Left kidney (tissue), 2 donors: ENCODE data around the gene SYNGAP1. TPM values are rescaled to one million over a fixed set of nuclear protein-coding genes. Genes with fewer than 3 reads are reported as not detected.
"Not testable (repeated sequence)": the region's sequence is repeated elsewhere in the genome, so short reads cannot be mapped to it uniquely, and the experiment has no call there.

Experiments
- DNase-seq: peaks from one replicate; pipeline ENCODE4 v3.0.0-alpha.2; 2013
- polyA plus RNA-seq: library from polyadenylated mRNA; unstranded; fragments of 120-200 nt; gene quantifications from one replicate; pipeline ENCODE4 v1.2.1, GENCODE V29; 2013; ENCODE audit not compliant: insufficient read length

SYNGAP1 gene
- polyA plus RNA-seq, 1 donor = 40.9 TPM

DNA sequence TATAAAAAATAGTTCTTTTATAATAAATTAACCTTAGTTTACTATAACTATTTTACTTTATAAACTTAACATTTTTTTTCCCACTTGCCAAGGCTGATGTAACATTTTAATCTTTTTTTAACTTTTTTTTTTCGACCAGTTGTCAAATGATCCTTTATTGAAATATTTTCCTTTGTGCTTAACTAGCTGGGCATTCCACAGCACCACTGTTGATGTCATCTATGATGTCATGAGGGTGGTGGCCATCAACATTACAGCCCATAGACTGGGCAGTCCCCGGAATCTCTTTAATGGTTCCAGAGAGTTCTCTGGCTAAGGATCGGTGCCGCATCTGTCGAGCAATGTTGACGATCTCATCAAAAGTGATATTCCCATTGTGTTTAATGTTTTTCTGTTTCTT, 20.0 kb upstream of the SYNGAP1 start:
- not testable (repeated sequence) for DNase-seq

DNA sequence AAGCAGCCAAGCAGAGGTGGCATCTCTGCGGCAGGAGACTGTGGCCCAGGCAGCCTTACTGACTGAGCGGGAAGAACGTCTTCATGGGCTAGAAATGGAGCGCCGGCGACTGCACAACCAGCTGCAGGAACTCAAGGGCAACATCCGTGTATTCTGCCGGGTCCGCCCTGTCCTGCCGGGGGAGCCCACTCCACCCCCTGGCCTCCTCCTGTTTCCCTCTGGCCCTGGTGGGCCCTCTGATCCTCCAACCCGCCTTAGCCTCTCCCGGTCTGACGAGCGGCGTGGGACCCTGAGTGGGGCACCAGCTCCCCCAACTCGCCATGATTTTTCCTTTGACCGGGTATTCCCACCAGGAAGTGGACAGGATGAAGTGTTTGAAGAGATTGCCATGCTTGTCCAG, 15.0 kb upstream of the SYNGAP1 start:
- no peak for DNase-seq

DNA sequence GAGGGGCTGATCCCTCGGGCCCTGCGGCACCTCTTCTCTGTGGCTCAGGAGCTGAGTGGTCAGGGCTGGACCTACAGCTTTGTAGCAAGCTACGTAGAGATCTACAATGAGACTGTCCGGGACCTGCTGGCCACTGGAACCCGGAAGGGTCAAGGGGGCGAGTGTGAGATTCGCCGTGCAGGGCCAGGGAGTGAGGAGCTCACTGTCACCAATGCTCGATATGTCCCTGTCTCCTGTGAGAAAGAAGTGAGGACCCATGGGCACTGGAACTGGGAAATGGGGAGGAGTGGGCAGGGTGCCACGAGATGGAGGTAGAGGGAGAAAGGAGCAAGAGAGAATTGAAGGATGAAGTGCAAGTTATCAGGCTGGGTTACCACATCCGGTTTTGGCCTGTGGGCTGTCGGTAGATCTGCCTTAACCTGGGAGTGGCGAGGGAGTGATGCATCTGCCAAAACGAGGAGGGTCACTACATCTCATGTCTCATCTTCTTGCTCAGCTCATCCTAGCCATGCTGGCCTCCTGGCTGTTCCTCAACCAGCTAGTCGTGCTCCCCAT, 14.4 kb upstream of the SYNGAP1 start:
- DNase-seq = no peak

DNA sequence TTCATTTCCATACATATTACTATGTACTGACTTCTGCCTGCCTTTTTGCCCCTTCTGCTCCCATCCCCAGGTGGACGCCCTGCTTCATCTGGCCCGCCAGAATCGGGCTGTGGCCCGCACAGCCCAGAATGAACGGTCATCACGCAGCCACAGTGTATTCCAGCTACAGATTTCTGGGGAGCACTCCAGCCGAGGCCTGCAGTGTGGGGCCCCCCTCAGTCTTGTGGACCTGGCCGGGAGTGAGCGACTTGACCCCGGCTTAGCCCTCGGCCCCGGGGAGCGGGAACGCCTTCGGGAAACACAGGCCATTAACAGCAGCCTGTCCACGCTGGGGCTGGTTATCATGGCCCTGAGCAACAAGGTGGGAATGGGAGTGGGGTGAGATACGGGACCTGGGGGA, 13.7 kb upstream of the SYNGAP1 start:
- DNase-seq = no peak

GRCh38 chr6:33407132-33407718, 12.6 kb upstream of the SYNGAP1 start:
- DNase-seq = no peak

DNA sequence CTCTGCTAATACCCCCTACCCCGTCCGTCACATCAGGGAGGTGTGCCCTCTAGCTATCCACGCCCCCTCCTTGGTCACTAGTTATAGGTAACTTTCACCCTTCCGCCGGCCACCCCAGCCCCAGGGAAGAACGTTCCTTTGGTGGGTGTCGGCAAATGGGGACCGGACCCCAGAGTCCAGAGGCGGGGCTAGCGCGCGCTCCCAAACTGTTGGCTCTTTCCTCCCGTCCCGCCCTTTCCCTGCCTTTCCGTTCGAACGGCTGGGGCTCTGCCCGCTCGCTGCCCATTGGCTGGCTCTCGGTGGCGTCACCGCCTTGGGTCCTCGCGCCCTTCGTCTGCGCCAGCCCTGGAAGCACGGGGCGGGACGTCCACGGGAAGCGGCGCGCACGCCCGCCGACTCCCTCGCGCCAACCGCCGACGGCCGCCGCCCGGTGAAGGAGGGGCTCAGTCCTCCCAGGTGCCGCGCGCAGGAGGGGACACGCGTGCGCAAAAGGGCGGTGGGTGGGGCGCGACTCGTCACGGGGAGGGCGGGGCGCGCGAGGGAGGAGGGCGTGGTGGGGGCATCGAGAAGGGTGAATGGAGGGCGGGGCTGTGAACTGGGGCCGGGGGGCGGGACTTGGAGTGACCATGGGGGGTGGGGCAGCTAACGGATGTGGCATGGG, 9.7 kb upstream of the SYNGAP1 start:
- peak; percentile 96 for DNase-seq

DNA sequence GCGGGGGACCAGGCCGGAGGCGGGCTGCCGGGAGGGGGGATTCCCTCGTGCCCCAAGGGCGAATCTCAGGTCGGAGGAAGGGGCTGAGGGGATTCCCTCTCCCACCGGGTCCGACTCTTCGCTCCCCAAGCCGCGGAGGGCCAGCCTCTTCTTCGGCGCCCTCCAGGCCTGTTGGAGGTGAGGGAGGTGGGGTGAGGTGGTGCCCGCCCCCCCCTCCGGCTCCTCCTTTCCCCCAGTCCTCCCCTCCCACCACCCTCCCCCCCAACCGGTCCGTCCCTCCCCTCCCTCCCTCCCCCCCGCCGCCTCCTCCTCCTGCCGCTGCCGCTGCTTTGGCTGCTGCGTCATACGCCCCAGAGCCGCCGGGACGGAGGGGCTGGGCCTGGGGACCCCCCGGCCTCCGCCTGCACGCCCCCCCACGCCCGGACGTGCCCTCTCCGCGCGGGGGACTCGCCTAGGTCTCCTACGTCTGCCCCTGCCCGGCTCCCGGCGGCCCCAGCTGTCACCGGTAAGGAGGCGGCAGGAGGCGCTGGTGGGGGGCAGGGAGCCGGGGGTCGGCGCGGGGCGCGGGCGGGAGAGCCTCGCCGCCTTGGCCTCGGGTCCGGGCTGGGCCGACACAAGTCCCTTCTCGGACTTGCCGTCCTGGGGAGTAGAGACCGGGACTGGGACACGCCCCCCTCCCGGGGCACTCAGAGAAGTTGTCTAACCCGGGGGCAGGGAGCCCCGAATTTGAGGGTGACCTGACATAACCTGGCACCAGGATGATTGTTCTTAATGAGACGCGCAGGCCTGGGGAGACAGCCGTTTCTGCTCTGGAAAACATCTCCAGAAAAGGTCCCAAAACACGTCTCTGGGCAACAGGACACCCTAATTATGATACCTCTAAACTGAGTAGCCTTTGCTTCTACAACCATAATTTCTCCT, 8.9 kb upstream of the SYNGAP1 start, which contains the start of gene PHF1:
TSS of gene PHF1 (plus strand) at position 304 of the 921 bp plus-strand sequence. CDS start 1,250 bp downstream, outside the sequence.
- no peak for DNase-seq

DNA sequence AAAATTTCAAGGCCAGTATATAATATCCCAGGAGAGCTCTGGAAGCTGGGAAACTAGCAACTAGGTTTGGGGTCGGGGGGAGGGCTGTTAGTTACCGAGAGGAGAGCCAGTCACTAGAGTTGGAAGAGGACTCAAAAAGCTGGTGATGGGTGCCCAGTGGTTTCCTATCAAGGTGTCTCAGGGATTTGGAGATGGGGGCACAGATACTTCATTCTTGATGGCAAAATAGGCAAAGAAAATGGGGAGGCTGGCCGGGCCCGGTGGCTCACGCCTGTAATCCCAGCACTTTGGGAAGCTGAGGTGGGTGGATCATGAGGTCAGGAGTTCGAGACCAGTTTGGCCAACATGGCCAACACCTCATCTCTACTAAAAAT, 8.2 kb upstream of the SYNGAP1 start:
- no peak for DNase-seq

GRCh38 chr6:33412140-33413009, 7.5 kb upstream of the SYNGAP1 start:
- no peak for DNase-seq

- DNase-seq = no peak
Observed at GRCh38 chr6:33413241-33414120, 6.4 kb upstream of the SYNGAP1 start.

DNA sequence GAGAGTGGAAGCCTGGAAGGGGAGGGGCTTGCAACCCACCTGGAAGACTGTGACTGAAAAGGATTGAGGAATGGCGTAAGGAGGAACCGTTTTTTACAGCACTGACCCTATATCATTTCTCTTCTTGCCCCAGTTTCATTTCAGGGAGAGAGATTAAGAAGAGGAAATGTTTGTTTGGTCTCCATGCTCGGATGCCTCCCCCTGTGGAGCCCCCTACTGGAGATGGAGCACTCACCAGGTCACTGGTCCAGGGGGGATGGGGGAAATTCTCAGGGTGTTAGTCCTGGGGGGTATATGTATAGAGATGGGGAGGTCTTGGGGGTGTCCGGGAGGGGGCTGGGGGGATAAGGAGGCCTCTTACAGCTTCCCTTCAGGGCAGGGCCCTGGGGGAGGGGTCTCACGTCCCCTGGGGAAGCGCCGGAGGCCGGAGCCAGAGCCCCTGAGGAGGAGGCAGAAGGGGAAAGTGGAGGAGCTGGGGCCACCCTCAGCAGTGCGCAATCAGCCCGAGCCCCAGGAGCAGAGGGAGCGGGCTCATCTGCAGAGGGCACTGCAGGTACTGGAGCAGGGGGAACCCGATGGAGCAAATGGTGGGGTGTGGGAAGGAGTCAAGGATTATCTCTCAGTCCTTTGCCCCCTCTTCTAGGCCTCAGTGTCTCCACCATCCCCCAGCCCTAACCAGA, 5.1 kb upstream of the SYNGAP1 start:
- DNase-seq = no peak

DNA sequence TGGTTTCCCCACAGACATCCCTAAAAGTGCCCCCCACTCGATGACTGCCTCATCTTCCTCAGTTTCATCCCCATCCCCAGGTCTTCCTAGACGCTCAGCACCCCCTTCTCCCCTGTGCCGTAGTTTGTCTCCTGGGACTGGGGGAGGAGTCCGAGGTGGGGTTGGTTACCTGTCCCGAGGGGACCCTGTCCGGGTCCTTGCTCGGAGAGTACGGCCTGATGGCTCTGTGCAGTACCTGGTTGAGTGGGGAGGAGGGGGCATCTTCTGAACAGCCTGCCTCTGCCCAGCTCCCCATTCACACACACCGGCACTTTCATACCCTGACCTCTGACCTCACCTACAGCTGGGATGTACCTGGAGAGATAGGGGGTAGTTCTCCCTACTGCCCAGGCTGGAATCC, 4.0 kb upstream of the SYNGAP1 start:
- no peak for DNase-seq

DNA sequence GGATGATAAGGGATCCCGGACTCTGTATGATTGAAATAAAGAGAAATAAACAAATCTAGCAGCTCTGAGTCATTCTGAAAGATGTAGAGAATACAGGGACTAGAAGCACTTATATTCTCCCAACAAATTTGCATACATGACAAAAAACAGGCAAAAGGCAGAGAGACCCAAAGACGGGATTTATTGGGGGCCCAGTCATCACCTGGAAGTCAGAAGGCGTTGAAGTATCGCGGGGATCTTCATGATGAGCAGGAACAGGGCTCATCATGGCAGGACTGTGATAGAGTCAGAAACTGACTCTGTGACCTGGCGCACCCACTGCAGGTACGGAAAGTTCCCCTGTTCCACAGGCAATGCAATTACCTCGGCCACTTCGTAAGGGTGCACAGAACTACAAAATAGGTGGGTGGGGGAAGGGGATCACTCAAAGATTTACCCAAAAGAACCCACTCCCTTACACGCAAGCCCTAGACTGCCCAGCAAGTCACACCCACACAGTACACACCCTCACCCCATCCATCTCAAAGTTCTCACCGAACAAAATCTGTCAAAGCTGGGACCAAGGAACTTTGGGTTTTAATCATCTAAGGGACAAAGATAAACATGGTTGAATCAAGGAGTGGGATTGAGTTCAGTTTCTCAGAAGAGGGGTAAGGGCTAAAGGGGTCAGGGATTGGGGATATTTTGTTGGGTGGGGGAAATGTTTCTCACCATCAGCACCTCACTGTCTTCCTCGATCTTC, 3.3 kb upstream of the SYNGAP1 start:
- DNase-seq = no peak

GRCh38 chr6:33417128-33417902, 2.5 kb upstream of the SYNGAP1 start:
- no peak for DNase-seq

- peak; percentile 99 for DNase-seq
Observed at GRCh38 chr6:33417903-33418689, 1.8 kb upstream of the SYNGAP1 start, which contains the start of gene CUTA. Gene CUTA (minus strand): TSS chr6:33418107. CDS start chr6:33418000, 107 bp downstream.

GRCh38 chr6:33418690-33419291, 1.1 kb upstream of the SYNGAP1 start:
- DNase-seq = no peak
